Eye (tissue), 1 donor: ENCODE measurements around the gene SLC9A3.
"Not testable (repeated sequence)": the region's sequence is repeated elsewhere in the genome, so short reads cannot be mapped to it uniquely, and the experiment has no call there.

Experiments used
- DNase-seq: peaks from one replicate; pipeline ENCODE4 v3.0.0-alpha.2; 2015

Gene SLC9A3

GRCh38 chr5:486597-486996 is 37.7 kb downstream of the SLC9A3 start:
- DNase-seq, result not testable (repeated sequence)

GRCh38 chr5:485946-486491 is 38.2 kb downstream of the SLC9A3 start:
- no peak for DNase-seq

DNA sequence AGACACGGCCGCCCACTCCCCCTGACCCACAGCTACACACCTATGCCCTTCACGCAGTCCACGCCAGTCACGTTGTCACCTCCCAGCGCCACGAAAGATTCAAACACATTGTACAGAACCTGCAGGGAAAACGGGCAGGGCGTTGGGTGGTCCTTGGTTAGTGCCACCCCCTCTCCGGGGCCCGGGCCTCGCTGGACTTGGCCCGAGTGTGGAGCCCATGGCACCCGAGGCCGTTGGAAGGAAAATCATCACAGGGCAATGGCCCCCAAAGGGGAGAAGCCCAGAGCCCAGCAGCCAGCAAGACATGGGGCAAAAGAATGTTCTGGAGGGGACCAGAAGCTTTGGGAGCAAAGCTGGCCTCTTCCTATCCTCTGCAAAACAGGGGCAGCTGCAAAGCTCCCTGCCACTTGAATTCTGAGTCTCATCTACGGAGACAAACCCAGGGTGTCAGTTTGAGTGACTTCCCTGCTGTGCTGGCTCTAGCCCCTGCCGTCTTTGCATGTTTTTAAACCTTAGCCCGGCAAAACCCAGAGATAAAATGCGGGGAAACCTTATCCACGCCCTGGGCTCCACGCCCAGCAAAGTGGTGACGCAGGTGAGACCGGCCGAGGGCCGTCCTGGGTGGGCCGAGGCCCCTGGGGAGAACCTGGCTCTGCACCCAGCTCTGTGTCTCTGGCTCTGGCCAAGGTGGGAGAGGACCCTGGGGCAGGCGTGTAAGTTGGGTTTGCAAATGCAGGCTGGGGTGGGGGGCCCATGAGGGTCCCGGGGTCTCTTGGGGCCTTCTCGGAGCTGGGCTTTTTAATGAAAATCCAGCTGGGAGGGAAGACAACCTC is 38.9 kb downstream of the SLC9A3 start:
- no peak for DNase-seq

DNA sequence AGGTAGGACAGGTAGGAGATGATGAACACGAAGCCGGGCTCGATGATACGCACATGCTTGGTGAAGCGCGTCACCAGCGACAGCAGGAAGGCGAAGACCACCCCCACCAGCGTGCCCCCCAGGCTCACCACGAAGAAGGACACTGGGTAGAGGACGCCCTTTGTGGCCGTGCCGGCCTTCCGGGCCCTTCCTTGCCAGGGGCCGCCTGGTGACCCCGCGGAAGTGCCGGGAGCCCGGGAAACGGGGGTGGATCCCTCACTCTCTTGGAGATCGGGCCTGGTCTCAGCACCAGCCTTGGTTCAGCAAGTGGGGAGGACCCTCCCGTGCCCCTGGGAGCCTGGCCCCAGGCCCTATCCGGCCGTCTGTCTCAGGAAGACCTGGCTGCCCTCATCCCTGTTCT is 39.7 kb downstream of the SLC9A3 start:
- DNase-seq, result no peak

DNA sequence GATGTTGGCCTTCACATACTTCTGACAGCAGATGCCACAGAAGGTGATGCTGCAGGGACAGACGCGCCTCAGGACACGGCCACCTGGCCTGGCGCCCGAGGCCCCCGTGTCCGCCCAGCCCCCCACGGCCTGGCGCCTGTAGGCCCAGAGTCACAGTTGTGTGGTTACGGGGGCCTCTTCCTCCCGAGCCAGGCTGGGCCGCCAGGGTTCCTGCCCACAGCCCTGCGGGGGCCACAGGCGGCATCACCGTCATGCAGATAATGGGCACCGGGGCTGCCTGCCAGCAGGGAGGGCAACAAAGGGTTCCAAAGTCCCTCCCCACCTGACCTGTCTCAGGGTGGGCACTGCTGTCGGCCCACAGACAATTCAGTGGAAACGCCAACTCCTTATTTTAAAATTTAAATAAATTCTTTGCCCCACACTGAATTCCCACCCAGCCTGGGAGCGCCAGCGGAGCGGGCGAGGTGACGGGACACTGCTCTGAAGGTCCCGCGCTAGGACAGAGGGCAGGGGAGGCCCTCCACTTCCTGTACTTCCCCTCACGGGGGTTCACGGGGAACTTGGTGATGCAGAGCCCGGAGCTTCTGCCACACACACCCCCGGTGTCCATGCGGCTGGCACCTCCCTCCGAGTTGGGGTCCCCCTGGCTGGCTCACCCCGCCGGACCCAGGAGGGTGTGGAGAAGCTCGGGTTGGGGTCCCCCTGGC is 40.7 kb downstream of the SLC9A3 start:
- no peak for DNase-seq

GRCh38 chr5:483011-483410 is 41.2 kb downstream of the SLC9A3 start:
- no peak for DNase-seq

DNA sequence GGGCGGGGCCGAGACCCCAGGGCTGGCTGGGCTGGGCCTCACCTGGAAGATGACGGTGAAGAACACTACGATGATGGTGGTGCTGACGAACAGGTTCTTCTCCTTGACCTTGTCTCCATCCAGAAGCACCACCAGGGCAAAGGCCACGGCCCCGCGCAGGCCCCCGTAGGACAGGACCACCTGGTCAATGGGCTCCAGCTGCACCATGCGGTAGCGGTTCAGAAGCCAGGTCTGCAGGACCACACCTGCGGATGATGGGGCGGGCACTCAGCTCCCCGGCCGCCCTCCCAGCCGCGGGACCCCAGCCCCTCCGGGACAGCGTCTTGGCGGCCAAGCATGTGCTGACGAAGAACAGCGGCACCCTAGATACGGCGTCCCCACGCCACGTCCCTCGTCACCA is 41.7 kb downstream of the SLC9A3 start:
- no peak for DNase-seq

DNA sequence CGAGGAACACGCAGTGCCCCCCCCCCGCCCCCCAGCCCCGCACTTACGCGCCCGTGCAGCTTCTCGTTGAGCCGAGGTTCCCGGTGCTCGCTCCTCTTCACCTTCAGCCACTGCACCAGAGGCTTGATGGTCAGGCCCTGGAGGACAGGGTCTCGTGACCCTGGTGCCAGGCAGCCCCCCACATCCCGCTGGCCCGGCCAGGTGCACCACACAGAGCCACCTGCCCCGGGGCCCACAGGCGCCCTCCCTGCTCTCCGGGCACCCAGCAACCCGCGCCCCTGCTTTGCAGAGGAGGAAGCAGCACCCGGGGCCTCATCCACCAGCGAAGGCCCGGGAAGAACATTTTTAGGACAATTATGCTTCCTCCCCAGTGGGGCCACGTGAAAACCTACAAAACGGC is 42.2 kb downstream of the SLC9A3 start:
- no peak for DNase-seq

DNA sequence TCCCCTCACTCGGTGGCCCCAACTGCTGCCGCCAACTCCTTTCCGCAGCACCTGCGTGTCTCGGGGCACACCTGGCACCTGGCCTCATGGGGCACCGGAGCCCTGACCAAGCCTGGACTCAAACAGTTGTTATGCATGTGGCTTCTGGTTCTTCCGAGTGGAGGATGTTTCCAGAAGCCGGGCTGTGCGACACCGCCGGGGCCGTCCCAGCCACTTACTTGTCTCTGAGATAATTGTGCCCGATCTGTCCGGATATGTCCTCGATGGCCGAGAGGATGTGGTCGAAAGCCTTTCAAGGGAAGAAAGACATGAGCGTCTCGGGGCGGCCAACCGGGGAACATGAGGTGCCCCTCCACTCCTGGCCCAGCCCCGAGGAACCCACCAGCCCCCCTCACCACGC is 42.9 kb downstream of the SLC9A3 start:
- DNase-seq, result no peak

DNA sequence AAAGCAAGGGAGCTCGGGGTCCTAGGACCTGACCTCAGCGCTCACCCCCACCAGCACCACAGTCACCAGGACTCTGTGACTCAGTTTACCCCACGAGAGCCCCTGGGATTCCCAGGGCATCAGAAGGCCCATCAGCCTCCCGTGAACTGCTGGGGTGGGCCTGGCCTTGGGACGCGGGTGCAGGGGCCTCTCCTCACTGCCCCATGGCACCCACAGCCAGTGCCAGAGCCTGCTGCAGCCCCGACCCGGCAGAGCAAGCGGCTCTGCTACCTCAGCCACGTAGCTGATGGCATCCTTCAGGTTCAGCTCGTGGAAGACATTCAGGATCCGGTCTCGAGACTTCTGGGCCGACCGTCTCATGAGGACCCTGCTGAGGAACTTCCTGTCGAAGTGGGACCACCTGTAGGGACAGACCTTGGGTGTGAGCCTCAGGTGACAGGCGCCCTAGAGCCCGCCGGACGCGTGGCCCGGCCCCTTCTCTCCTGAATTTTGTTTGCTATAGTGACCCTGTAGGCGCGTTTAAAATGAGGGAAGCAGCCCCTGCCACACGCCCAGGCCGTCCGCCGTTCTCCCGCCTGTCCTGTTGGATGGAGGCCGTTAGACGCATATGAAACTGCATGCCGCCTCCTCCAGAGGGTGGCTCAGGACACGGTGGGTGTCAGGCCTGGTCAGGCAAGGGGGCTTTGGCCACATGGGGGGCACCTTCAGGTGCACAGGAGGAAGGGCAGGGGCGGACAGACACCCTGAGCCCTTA is 44.5 kb downstream of the SLC9A3 start:
- DNase-seq, result no peak

GRCh38 chr5:478982-479535 is 45.2 kb downstream of the SLC9A3 start:
- DNase-seq, result no peak

GRCh38 chr5:478369-478981 is 45.8 kb downstream of the SLC9A3 start:
- no peak for DNase-seq

GRCh38 chr5:477871-478270 is 46.4 kb downstream of the SLC9A3 start:
- DNase-seq, result no peak

- DNase-seq, result no peak
Measured at GRCh38 chr5:477247-477646, 47.0 kb downstream of the SLC9A3 start.

GRCh38 chr5:476814-477175 is 47.5 kb downstream of the SLC9A3 start:
- DNase-seq, result no peak

DNA sequence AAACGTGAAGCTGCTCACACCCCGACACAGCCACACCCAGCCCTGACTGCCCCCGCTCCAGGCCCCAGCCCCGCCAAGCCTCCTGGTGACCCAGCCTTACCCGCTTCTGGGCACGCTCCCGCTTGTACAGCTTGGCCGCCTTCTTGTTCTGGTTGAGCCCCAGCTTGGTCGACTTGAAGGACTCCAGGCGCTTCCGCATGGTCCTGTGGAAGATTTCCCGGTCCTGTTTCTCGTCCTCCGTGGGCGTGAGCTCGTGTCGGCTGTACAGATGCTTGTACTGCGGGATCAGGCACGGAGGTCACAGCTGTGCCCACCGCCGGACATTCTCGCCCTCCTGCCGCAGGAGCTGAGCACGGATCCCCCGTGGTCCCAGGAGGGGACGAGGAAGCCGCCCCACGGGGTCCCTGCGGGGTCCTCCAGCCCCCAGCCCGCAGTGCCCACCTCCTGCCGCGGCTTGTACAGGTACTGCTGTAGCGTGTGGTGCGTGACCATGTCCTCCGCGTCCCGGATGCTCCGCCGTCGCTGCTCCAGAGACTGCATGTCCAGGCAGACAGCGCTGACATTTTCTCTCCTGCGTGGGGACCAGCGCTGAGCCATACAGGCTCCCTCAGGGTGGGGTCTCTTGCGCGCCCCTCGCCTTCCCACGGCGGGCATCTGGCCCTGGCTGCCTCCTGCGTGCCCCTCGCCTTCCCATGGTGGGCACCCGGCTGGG is 48.0 kb downstream of the SLC9A3 start:
- no peak for DNase-seq

DNA sequence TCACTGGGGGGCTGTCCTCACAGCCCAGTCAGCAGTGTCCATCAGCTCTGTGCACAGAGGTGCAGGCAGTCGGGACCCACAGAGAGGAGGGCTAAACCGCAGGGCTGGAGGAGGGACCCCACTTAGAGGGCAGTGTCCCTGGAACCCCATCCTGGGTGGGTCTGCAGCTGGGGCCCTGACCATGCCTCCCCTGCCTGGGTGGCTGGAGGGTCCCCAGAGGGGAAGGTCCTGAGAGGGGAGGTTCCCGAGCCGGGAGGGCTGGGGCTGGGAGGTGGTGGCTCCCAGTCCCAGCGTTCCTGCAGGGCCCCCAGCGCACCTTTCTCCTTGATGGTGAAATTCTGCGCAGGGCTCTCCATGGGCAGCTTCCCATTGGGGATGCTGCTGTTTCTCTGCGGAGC is 48.5 kb downstream of the SLC9A3 start:
- no peak for DNase-seq

- DNase-seq, result peak; percentile 36
Measured at GRCh38 chr5:474840-475661, 49.2 kb downstream of the SLC9A3 start.

DNA sequence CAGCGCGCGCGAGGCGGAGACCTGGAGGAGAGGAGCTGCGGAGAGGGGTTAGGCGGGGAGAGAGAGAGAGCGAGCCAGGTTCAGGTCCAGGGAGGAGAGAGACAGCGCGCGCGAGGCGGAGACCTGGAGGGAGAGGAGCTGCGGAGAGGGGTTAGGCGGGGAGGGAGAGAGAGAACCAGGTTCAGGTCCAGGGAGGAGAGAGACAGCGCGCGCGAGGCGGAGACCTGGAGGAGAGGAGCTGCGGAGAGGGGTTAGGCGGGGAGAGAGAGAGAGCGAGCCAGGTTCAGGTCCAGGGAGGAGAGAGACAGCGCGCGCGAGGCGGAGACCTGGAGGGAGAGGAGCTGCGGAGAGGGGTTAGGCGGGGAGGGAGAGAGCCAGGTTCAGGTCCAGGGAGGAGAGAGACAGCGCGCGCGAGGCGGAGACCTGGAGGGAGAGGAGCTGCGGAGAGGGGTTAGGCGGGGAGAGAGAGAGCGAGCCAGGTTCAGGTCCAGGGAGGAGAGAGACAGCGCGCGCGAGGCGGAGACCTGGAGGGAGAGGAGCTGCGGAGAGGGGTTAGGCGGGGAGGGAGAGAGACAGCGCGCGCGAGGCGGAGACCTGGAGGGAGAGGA is 49.9 kb downstream of the SLC9A3 start:
- DNase-seq, result not testable (repeated sequence)

- peak; percentile 74 for DNase-seq
Measured at GRCh38 chr5:473551-474192, 50.6 kb downstream of the SLC9A3 start.
